AG08395 (cell line): ENCODE measurements around the gene CELSR2.
"Not testable (repeated sequence)": the region's sequence is repeated elsewhere in the genome, so short reads cannot be mapped to it uniquely, and the experiment has no call there.

Experiments
- DNase-seq: peaks from one replicate; pipeline ENCODE4 v3.0.0; 2012; ENCODE audit warnings: mixed read lengths, low spot score

The CELSR2 gene

GRCh38 chr1:109301874-109302273, 52.5 kb downstream of the CELSR2 start:
- DNase-seq = no peak

DNA sequence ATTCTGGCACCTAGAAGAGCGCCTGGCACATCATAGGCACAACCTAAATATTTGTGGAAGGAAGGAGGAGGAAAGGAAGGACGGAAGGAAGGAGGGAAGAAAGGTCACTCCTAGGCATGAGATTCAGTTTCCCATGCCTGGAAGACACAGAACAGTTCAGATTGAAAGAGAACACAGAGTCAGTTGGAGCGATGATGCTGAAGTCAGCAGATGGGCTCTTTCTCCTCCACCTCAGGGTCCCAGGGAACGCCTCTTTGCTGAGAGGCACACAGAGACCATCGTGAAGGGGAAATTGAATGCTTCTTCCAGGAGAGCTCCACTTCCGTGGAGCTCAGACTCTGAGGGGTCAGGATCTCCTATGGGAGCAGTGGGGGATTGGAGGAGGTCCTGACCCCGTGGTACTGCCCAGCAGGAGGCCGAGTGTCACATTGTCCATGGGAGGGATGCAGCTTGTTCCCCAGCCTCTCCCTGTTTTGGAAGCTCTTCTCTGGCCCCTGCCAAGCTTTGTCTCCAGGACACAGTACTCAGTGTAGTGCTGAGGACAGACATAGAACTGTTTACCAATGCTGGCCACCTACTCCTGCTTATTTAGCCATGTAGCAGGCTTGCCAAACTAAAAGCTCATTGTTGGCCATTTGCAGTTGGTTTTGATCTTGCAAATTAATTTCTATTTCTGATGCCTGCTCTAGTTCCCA, 55.0 kb downstream of the CELSR2 start:
- no peak for DNase-seq

GRCh38 chr1:109305991-109306390, 56.7 kb downstream of the CELSR2 start:
- not testable (repeated sequence) for DNase-seq

- no peak for DNase-seq
Measured at GRCh38 chr1:109306832-109307273, 57.5 kb downstream of the CELSR2 start, which contains the start of gene MYBPHL. MYBPHL (minus strand) TSS chr1:109307011; CDS start chr1:109306991, 20 bp downstream.

DNA sequence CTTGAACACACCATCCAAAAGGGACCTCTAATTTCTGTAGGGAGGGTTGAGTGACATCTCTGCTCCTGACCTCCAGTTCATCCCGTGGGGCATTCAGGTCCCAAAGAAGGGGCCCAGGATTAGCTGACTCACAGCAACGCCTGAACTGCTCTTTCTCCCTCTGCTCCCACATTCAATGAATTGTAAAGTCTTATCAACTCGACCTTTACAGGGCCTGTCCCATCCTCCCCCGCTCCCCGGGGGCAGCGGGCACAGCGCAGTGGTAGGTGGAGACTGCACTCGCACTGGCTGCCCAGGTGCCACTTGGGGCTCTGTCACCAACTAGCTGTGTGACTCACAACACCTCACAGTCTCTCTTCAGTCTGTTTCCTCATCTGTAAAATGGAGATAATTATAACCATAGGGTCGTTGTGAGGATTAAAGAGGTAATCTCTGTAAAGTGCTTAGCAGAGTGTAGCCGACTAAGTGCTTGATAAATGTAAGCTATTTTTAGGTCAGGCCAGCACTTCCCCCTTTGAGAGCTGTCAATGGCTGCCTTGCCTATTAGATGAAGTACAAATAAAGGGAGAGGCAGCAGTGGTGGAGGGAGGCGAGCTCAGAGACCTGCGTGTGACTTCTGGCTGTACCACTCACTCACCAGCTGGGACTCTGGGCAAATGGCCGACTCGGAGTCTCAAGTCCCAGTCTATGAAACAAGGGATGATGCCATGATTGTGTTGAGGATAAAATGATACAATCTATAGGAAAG, 58.1 kb downstream of the CELSR2 start:
- no peak for DNase-seq

- DNase-seq = no peak
Measured at GRCh38 chr1:109309347-109309746, 60.0 kb downstream of the CELSR2 start.

GRCh38 chr1:109312246-109312645, 62.9 kb downstream of the CELSR2 start:
- DNase-seq = no peak

DNA sequence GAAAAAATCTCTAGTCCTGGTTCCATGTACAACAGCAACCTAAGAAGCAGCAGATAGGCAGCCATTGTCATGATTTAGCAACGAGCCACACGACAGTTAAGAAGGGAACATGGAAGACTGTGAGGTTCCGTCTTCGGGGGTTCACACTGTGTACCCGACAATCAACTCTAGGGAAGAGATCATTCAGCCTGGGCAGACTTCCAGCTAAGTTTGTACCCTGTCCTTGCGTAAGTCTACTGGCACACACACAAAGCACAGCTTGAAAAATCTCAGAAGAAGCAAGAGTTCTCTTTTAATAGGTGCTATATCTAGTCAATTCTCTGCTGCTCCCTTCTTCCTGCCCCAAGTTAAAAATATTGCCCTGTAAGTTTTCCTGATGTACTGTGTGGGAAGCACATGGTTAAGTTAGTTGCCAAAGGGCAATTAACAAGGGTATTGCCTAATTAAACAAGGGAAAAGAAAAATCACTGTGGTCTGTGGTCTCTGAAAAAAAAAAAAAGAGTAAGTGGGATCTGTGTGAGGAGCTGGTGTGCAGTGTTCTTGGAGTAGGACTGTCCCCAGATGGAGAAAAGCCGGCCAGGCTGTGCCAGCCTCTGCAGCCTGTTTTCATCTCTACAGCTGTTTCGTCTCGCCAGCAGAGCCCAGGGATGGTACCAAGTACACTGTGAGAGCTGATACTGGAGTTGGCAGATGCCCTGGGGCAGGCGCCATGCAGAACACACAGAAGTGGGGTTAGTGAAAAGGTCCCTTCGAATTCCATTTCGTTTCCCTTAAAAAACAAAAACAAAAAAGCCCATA, 63.8 kb downstream of the CELSR2 start:
- DNase-seq = no peak

DNA sequence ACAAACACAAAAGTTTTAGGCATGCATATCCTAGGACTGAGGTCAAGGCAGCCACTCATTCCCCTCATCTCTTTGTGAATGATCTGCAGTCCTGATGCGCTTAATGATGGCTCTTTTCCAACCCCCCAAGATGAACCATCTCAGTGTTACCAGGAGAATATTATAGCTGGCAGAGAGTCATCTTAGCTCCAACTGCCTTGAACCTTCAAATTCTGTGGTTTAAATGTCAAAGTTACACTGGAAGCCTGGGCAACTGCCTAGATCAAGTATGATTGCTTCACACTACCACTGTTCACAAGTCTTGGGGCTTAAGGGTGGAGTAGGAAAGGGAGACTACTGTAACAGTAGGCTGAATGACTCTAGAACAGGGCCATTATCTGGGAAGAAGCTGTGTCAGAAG, 65.5 kb downstream of the CELSR2 start:
- no peak for DNase-seq

DNA sequence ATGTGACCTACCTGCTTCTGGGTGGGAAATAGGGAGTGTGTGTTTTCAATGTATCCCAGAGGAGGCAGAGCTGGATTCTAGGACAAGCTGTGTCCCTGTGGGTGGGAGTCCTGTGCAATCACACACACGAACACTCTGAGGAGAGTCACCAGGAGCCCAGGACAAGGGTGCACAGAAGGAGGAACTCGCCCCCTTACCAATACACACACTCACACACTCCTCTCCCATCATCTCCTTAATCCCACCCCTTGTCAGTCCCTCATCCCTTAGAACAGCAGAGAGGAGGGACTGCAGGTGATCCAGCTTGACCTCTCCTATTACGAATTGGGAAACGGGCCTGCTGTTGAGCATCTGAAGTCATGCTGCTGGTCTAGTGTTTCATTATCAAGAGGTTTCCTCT, 65.9 kb downstream of the CELSR2 start:
- DNase-seq = no peak

DNA sequence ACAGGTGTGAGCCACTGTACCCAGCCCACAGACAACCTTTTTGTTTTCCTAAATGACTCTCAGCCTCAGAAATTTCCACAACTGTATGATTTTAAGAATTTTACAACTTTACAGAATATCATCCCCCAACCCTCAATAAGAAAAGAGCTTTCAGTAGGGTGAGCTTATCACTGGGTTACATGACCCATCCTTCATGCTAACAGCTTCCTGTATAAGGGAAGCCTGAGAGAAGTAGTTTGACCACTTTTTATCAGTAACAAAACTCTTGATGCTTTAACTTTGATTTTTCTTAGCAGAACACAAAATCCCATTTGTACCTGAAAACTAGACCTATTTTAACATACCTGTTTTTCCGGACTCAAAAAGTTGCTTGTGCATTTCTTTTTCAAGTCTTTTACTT, 67.2 kb downstream of the CELSR2 start:
- DNase-seq = no peak

DNA sequence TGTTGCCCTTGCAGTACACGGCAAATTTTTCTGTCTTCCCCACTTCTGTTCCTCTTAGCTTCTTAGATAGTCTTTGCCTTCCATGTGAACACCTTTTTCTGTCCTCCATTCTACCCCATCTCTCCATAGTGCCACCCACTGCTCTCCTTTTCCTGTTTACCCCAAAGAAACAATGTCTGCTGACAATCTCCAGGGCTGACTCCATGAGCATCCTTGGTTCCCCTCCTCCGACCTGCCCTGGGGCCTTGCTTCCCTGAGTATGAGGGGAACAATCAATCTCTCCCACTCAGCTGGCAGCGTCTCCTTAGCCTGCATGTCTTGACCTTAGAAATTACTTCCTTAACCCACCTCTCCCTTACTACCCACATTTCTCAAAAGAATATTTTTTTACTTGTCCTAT, 69.8 kb downstream of the CELSR2 start:
- DNase-seq = no peak

DNA sequence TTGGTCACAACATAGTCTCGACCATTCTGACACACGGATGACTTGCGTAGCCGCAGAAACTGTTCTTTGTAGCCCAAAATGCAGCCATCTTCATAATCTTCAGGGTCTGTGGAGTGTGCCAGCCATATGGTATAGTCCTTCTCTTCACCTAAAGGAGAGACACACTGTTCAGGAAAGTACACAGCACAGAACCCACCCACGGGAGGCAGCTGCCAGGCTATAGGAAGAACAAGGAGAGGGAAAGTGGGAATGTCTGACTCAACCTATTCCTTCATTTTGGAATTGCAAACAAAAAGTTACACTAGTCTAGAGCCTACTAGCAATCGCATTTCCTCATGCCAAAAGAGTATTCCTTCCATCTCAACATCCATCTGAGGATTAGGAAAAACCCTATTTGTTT, 73.6 kb downstream of the CELSR2 start:
- no peak for DNase-seq
